Measurements from ENCODE around the gene MYLK2.

- TF ChIP-seq OSR1 (CRISPR knock-in tag; IDR thresholded peaks at IDR 0.05): no peak
- TF ChIP-seq ZNF70 (CRISPR knock-in tag; IDR thresholded peaks at IDR 0.05): no peak
- TF ChIP-seq ZNF565 (CRISPR knock-in tag; conservative IDR thresholded peaks at IDR 0.05; ENCODE audit: low read depth): no peak
- TF ChIP-seq POU6F1 (CRISPR knock-in tag; IDR thresholded peaks at IDR 0.05; ENCODE audit: borderline replicate concordance, low read depth): no peak
- TF ChIP-seq, protein P1, sequence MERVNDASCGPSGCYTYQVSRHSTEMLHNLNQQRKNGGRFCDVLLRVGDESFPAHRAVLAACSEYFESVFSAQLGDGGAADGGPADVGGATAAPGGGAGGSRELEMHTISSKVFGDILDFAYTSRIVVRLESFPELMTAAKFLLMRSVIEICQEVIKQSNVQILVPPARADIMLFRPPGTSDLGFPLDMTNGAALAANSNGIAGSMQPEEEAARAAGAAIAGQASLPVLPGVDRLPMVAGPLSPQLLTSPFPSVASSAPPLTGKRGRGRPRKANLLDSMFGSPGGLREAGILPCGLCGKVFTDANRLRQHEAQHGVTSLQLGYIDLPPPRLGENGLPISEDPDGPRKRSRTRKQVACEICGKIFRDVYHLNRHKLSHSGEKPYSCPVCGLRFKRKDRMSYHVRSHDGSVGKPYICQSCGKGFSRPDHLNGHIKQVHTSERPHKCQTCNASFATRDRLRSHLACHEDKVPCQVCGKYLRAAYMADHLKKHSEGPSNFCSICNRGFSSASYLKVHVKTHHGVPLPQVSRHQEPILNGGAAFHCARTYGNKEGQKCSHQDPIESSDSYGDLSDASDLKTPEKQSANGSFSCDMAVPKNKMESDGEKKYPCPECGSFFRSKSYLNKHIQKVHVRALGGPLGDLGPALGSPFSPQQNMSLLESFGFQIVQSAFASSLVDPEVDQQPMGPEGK (CRISPR knock-in tag; IDR thresholded peaks at IDR 0.05; ENCODE audit: borderline replicate concordance): no peak
- TF ChIP-seq TCF4 (CRISPR knock-in tag; IDR thresholded peaks at IDR 0.05; ENCODE audit: borderline replicate concordance): no peak
- TF ChIP-seq ZC3H10 (CRISPR knock-in tag; IDR thresholded peaks at IDR 0.05): no peak
- no peak for TF ChIP-seq RARB (CRISPR knock-in tag; IDR thresholded peaks at IDR 0.05)
- no peak for TF ChIP-seq ZFP3 (CRISPR knock-in tag; IDR thresholded peaks at IDR 0.05)
- TF ChIP-seq, protein P2, sequence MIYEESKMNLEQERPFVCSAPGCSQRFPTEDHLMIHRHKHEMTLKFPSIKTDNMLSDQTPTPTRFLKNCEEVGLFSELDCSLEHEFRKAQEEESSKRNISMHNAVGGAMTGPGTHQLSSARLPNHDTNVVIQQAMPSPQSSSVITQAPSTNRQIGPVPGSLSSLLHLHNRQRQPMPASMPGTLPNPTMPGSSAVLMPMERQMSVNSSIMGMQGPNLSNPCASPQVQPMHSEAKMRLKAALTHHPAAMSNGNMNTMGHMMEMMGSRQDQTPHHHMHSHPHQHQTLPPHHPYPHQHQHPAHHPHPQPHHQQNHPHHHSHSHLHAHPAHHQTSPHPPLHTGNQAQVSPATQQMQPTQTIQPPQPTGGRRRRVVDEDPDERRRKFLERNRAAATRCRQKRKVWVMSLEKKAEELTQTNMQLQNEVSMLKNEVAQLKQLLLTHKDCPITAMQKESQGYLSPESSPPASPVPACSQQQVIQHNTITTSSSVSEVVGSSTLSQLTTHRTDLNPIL (CRISPR knock-in tag; IDR thresholded peaks at IDR 0.05; ENCODE audit: low read depth): no peak
Observed at GRCh38 chr20:31818376-31818908, 714 bp upstream of the MYLK2 start.

All from SK-N-SH treated with all-trans-retinoic acid at 6 μM for 48 hours (cell line).